22Rv1 (cell line): ENCODE measurements around the gene SLC2A4.

Source experiments
- ZFX ChIP-seq: fragments of 450-650 bp; IDR thresholded peaks from 2 replicates; pipeline ENCODE4 v1.6.1; 2017; ENCODE audit warnings: antibody characterized with exemption, borderline replicate concordance
- TF ChIP-seq, protein P1 (sequence below): fragments of 450-650 bp; IDR thresholded peaks from 2 replicates; pipeline ENCODE4 v1.5.1; 2017; ENCODE audit warnings: mild to moderate bottlenecking

DNA sequence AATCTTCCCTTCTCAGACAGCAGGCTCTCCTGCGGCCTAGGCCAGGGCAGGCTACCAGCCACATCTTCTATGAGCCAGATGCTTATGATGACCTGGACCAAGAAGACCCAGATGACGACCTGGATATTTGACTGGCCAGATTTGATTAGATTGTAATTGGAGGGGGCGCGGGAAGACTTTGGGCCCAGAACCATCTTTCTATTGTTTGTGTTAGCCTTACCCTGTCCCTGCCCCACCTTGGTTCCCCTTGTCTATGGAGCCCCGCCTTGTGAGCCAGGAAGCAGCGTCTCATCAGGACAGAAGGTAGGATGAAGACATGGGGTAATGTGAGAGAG lies 22.0 kb upstream of the SLC2A4 start:
- TF ChIP-seq, protein P1, sequence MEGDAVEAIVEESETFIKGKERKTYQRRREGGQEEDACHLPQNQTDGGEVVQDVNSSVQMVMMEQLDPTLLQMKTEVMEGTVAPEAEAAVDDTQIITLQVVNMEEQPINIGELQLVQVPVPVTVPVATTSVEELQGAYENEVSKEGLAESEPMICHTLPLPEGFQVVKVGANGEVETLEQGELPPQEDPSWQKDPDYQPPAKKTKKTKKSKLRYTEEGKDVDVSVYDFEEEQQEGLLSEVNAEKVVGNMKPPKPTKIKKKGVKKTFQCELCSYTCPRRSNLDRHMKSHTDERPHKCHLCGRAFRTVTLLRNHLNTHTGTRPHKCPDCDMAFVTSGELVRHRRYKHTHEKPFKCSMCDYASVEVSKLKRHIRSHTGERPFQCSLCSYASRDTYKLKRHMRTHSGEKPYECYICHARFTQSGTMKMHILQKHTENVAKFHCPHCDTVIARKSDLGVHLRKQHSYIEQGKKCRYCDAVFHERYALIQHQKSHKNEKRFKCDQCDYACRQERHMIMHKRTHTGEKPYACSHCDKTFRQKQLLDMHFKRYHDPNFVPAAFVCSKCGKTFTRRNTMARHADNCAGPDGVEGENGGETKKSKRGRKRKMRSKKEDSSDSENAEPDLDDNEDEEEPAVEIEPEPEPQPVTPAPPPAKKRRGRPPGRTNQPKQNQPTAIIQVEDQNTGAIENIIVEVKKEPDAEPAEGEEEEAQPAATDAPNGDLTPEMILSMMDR, result no peak
- no peak for TF ChIP-seq ZFX
